GM18499 (cell line): ENCODE measurements around the gene MDFI.

Experiments used
- ATAC-seq: cut with Tn5 transposase; IDR thresholded peaks from one replicate; pipeline ENCODE4 v1.9.1; 2021; ENCODE audit warnings: moderate number of reproducible peaks; ENCODE audit not compliant: insufficient read depth, unreplicated experiment

Gene MDFI

GRCh38 chr6:41630946-41631345 lies 7.3 kb upstream of the MDFI start:
- ATAC-seq, result no peak

GRCh38 chr6:41633056-41633634 lies 5.1 kb upstream of the MDFI start:
- no peak for ATAC-seq

- ATAC-seq, result no peak
Observed at GRCh38 chr6:41634657-41635056, 3.6 kb upstream of the MDFI start.

GRCh38 chr6:41635365-41635764 lies 2.9 kb upstream of the MDFI start:
- no peak for ATAC-seq

GRCh38 chr6:41636833-41637193 lies 1.5 kb upstream of the MDFI start:
- ATAC-seq, result no peak

- no peak for ATAC-seq
Observed at GRCh38 chr6:41637194-41638001, 870 bp upstream of the MDFI start.

- ATAC-seq, result no peak
Observed at GRCh38 chr6:41638935-41639808, 904 bp downstream of the MDFI start.

GRCh38 chr6:41639809-41640371 lies 1.6 kb downstream of the MDFI start:
- ATAC-seq, result no peak

GRCh38 chr6:41640426-41640825 lies 2.2 kb downstream of the MDFI start:
- ATAC-seq, result no peak

GRCh38 chr6:41641352-41641925 lies 3.2 kb downstream of the MDFI start:
- no peak for ATAC-seq

GRCh38 chr6:41642090-41642959 lies 4.1 kb downstream of the MDFI start:
- no peak for ATAC-seq

GRCh38 chr6:41642960-41643898 lies 5.0 kb downstream of the MDFI start:
- no peak for ATAC-seq

- ATAC-seq, result no peak
Observed at GRCh38 chr6:41643899-41644269, 5.6 kb downstream of the MDFI start.

- no peak for ATAC-seq
Observed at GRCh38 chr6:41644297-41644879, 6.1 kb downstream of the MDFI start.

GRCh38 chr6:41645007-41645618 lies 6.8 kb downstream of the MDFI start:
- ATAC-seq, result no peak

- no peak for ATAC-seq
Observed at GRCh38 chr6:41646026-41646795, 7.9 kb downstream of the MDFI start.

- no peak for ATAC-seq
Observed at GRCh38 chr6:41647061-41647511, 8.8 kb downstream of the MDFI start.
